ENCODE data around the gene PCNX1.

- TF ChIP-seq CTCF (IDR thresholded peaks at IDR 0.05; ENCODE audit: low read depth, low read length) (no peak), POLR2A (IDR thresholded peaks at IDR 0.05; ENCODE audit: extremely low read depth, insufficient read length) (no peak)
Measured at GRCh38 chr14:71003156-71003555, 95.9 kb downstream of the PCNX1 start.
